ENCODE measurements around the gene ZP1.
A peak's percentile ranks its signal among the peaks of the same experiment; 100 is the strongest.

ZP1 gene

DNA sequence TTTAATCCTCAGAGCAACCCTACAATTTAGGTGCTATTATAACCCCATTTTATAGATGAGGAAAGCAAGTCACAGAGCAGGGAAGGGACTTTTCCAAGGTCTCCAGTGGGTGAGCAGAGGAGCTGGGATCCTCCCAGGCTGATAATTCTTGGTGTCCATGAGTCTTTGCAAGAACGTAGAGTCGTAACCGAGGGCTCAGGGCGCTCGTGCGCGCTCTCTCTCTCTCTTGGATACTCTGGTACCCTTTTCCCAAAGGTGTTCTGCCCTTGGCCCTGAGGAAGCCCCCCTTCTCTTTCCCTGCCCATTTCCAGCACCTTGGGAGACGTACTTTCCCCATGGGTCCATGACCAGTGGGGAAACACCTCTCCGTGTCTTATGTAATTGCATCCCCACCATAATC is 5.2 kb upstream of the ZP1 start:
- DNase-seq, result no peak

DNA sequence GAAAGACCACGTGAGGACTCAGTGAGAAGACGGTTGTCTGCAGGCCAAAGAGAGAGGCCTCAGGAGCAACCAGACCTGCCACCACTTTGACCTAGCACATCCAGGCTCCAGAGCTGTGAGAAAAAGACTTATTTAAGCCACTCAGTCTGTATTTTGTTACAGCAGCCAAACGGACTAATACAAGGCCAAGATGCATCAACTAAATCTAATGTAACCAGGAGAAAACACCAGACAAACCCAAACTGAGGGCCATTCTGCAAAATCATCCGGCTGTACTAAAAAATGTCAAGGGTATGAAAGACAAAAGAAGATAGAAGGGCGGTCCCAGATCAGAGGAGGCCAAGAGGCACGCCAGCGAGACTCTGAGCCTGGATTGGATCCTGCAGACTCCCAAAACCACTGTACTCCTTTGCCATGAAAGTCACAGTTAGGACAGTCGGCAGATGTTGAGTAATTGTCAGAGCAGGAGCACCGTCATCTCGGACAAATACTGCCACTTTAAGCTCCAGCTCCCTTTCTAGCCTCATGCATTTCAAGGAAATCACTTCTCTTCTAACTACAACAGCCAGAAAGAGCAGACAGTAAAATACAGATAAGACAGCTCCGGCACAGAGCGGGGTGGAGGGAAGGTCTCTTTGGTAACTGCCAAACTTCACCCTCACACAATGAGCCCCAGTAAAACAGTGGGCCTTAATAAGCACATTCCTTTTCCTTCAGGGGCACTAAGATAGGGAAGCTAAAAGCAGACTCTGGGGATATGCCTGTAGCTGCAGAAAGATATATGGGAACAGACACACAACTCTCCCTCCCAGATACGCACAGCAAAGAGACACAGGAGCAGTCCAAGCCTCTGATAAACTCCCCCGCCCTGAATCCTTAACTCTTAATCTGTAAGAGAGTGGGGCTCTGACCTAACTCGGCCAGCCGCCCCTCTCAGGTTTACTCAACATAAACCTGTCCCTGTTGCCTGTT is 3.5 kb upstream of the ZP1 start:
- no peak for DNase-seq

DNA sequence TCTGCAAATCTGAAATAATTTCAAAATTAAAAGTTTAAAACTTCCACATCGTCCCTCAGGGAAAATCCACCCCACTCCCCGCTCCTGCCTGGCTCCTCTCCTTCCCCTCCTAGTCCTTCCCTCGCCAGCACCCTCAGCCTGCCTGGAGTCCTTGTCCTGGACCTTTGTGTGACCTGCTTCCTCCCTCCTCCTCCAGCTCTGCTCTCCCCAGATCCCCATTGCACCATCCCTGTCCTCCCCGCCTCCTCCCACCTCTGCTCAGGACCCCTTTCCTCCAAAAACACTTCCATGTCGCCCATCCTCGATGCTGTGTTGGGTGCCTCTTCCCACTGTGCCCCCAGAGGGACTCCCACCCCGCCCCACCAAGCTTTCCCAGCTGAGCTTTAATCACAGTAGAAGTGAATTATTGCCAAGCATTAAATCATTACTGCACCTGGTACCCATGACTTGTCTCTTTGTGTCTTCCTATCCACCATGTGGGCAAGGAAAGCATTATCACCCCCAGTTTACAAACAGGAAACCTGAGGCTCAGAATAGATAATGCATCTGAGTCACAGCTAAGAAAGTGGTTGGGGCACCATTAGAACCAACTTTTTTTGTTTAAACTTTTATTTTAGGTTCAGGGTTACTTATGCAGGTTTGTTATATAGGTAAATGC is 2.4 kb upstream of the ZP1 start:
- no peak for DNase-seq

DNA sequence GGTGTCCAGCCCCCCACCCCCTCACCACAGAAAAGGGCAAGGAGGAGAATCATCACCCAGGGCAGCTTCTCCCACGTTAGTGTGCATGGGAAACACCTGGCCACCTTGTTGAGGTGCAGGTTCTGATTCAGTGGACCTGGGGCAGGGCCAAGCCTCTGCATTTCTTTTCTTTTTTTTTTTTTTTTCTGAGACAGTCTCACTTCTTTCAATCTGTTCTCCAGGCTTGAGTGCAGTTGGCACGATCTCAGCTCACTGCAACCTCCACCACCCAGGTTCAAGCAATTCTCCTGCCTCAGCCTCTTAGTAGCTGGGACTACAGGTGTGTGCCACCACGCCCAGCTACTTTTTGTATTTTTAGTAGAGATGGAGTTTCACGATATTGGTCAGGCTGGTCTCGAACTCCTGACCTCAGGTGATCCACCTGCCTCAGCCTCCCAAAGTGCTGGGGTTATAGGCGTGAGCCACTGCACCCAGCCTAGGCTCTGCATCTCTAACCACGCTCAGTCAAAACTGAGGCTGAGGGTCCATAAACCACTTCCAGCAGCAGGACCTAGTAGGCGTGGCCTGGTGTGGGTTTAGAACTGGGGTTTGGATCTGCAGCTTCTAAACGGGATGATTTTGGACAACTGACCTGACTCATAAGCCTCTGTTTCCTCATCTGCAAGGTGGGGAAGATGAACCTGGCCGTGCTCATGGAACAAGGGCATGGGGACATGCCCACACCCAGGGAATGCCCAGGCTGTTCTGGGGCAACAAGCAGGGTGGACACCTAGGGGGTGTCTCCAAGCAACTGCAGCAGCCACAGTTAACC is 734 bp downstream of the ZP1 start:
- DNase-seq, result no peak

DNA sequence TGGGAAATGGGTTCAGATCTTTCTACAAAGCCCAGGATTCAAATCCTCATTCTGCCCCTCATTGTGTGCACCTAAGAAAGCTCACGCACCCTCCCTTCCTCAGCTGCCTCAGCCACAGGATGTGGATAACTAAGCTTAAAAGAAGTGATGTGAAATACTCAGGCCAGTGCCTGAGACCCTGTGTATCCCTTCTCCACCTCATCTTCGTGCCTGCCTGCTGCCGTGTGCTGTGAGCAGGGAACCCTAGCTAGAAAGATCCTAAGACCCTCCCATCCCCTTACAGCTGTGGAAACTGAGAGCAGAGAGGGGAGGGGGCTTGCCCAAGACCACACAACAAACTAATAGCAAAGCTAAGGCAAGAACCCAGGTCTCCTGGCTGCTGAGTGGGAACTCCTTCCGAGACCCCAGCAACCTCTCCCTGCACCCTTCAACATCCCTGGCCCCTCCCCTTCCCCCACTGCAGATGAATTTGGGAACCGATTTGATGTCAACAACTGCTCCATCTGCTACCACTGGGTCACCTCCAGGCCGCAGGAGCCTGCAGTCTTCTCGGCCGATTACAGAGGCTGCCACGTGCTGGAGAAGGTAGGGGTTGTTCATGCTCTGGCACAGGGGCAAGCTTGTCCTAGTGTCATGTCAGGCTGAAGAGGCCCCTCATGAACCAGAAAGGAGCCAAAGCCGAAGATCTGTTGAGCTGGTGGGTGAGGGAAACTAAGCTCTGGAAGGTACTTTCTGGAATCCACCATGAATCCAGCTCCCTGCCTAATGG is 1.5 kb downstream of the ZP1 start:
- no peak for DNase-seq

DNA sequence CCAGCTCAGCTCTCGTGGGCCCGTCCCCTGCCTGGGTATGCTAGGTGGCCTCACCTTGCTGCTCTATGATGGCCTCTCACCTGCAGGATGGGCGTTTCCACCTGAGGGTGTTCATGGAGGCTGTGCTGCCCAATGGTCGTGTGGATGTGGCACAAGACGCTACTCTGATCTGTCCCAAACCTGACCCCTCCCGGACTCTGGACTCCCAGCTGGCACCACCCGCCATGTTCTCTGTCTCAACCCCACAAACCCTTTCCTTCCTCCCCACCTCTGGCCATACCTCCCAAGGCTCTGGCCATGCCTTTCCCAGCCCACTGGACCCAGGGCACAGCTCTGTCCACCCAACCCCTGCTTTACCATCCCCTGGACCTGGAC is 2.1 kb downstream of the ZP1 start:
- DNase-seq, result no peak

DNA sequence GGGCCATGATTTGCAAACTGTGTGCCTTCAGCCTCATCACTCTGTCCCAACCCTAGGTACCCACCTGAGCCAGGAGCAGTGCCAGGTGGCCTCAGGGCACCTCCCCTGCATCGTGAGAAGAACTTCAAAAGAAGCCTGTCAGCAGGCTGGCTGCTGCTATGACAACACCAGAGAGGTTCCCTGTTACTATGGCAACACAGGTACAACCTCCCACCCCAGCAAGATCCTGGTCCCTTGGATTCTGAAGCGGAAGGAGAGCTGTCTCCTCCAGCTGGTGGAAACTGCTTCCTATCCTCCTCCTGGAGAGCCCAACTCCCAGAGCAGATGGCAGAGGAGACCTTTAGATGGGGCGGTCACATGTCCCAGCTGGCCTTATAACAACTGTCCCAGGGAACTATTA is 2.9 kb downstream of the ZP1 start:
- DNase-seq, result no peak

DNA sequence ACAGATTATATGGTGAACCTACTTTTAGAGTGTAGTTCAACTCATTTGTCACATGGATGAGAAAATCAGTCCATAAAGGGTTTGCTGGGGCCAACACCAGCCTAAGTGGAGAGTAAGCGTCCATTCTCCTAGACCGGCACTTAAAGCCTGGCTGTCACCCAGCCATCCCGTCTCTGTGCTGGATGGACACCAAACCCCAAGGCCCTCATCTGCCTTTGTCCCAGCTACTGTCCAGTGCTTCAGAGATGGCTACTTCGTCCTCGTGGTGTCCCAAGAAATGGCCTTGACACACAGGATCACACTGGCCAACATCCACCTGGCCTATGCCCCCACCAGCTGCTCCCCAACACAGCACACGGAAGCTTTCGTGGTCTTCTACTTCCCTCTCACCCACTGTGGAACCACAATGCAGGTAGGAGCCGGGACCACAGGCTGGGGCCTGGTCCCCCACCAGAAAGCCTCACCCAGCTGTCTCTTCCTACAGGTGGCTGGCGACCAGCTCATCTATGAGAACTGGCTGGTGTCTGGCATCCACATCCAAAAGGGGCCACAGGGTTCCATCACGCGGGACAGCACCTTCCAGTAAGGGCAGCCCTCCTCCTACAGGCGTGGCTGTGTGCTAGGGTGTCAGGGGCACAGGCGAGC is 3.5 kb downstream of the ZP1 start:
- DNase-seq, result no peak

DNA sequence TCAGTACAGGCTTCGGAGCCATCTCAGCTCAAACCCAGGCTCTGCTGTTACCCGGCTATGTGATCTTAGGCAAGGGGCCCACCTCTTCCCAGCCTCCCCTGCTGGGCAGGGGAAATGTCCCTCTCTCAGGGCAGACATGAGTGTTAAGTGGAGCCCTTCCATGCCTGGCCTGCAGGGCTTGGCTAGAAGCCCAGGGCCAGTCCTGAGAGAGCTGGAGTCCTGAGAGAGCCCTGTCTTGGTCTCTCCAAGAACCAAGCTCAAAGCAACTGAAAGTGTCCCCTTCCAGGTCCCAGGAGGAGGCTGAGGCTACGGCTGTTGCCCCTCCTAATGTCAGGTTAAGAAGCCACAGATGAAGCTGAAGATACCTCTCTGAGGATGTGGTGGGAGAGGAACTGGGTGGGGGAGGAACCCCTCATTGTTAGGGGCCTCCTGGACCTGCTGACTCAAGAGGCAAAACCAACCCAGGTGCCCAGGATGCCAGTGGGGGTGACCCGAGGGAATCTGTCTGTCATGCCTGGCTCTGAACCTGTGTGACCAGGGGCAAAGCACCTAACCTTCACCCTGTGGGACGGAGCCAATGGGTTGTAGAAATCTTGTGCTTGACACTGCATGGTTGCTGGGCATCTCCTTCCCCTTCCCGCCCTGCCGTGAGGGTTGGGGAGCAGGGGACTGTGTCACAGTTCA is 4.2 kb downstream of the ZP1 start:
- no peak for DNase-seq

DNA sequence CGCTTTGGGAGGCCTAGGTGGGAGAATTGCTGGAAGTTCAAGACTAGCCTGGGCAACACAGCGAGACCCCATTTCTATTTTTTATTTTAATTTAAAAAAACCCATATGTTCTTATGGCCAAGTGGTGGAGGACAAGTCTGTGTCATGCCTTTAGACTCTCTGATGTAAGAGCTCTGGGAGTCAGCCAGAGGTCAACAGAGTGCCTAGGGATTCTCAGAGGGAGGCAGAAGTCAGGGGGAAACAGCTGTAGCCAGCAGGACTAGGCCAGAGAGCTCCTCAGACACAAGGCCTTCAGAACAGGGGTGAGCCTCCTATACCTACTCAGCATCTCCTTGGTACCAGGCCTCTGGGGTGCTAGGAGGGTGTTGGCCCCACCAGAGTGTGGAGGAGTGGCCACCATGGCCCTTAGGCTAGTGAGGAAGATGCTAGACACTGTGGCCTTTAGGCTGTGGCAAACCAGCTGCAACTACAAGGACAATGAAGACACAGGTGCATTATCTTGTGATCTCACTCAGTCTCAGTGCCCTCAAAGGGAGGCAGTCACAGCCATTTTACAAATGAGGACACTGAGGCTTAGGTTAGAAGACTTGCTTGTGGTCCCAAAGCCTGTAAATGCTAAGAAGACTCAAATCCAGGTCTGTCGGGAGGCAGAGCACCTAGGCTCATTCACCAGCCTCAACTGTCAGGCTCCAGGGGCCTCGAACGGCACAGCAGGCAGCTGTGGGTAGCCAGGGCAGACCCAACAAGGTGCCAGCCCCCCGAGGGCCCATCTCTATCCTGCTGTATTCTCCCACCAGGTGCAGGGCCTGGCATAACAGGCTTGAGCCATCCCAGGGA is 5.0 kb downstream of the ZP1 start:
- peak; percentile 41 to 42 for DNase-seq

DNA sequence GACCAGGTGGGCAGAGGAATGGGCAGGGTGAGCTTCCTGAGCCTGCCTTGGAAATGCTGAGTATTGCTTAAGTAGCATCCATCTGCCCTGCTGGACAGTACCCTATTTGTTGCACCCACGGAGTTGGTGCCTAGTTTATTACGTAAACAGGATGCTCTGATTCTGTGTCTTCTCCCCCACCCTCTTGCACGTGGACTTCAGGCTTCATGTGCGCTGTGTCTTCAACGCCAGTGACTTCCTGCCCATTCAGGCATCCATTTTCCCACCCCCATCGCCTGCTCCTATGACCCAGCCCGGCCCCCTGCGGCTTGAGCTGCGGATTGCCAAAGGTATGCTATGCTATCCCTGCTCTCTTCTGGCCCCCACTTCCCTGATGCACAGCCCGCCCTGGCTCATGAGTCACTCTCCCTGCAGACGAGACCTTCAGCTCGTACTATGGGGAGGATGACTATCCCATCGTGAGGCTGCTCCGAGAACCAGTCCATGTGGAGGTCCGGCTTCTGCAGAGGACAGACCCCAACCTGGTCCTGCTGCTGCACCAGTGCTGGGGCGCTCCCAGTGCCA is 5.7 kb downstream of the ZP1 start:
- peak; percentile 42 to 46 for DNase-seq

DNA sequence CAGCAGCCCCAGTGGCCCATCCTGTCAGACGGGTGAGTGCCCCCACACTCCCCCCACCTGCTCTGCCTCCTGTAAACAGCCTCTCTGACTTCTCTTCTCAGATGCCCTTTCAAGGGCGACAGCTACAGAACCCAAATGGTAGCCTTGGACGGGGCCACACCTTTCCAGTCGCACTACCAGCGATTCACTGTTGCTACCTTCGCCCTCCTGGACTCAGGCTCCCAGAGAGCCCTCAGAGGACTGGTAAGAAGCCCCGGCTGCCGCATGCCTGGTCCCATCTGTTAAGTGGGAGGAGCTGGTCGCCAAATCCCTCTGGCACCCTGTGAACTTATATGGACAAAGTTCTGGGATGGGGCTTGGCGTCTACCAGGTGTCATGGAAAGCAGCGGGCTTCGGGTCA is 6.2 kb downstream of the ZP1 start:
- no peak for DNase-seq

DNA sequence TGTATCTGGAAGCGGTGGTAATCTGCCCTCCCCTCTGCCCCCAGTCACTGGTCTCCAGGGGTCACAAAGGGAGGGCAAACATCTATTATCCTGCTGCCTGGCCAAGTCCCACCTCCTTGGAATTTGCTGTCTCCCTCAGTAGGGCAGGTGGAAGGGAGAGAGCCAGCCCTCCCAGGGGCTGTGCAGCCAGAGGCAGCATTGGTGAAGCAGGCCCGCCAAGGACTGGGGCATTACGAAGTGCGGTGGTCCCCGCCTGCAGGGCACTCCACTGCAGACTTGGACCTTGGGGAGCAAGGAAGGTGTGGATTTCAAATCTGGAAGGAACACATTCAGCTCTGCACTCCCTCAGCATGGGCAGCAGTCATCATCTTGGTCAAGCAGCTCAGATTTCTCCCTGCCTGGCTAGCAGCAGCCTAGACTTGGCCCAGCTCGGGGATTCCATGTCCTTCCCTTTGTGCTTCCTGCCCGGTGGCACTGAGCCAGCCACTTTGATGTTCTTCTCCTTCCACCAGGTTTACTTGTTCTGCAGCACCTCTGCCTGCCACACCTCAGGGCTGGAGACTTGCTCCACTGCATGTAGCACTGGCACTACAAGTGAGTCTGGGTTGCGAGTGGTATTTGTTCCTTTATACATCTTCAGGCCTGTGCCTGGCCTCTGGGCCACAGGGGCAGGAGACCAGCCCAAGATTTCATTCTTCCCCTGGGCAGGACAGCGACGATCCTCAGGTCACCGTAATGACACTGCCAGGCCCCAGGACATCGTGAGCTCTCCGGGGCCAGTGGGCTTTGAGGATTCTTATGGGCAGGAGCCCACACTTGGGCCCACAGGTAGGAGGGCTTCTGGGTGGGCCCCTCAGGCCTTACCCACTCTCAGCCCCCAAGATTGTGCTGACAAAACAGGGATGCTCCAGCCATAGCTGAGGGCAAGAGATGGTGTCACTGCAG is 7.4 kb downstream of the ZP1 start:
- no peak for DNase-seq

DNA sequence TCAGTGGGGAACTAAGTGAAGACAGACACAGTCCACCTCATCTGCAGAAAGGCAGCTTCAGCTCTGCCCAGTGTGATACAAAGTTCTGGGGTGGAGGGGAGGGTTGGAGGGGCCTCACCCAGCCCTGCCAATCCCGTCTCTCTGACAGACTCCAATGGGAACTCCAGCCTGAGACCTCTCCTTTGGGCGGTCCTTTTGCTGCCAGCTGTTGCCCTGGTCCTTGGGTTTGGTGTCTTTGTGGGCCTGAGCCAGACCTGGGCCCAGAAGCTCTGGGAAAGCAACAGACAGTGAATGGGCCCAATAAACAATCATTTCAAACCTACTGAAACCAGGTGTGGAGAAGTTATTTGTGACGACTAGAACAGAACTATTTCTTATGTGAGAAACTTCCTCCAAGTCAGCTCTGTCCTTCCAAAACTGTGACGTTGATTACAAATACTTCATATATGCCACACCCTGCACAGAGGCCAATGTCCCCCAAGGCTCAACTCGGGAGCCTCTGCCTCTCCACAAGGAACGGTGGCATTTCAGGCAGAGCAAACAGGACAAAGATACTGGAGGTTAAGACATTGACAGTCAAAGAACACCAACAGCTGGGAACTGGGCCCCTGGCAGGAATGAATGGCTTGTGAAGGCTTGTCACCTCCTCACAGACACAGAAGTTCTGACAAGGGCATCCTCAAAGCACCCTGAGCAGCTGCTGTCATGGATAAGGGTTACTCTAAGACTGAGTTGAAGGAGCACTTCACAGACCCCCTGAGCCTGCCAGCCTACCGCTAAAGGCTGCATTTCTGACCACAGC is 8.2 kb downstream of the ZP1 start:
- DNase-seq, result no peak

DNA sequence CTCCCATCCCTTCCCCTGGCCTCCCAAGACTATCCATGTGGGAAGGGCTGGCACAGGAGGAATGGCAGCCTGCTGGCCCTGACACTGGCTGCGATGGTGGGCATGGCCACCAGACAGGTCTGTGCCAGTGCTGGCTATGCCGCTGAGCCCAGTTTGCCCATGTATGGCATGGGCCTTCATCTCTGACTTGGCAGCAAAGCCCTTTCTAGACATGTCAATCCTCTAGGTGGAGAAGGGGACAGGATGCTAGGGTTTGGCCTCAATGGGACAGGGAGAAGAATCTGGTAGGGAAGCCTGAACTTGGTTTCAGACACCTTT is 8.8 kb downstream of the ZP1 start:
- DNase-seq, result no peak

DNA sequence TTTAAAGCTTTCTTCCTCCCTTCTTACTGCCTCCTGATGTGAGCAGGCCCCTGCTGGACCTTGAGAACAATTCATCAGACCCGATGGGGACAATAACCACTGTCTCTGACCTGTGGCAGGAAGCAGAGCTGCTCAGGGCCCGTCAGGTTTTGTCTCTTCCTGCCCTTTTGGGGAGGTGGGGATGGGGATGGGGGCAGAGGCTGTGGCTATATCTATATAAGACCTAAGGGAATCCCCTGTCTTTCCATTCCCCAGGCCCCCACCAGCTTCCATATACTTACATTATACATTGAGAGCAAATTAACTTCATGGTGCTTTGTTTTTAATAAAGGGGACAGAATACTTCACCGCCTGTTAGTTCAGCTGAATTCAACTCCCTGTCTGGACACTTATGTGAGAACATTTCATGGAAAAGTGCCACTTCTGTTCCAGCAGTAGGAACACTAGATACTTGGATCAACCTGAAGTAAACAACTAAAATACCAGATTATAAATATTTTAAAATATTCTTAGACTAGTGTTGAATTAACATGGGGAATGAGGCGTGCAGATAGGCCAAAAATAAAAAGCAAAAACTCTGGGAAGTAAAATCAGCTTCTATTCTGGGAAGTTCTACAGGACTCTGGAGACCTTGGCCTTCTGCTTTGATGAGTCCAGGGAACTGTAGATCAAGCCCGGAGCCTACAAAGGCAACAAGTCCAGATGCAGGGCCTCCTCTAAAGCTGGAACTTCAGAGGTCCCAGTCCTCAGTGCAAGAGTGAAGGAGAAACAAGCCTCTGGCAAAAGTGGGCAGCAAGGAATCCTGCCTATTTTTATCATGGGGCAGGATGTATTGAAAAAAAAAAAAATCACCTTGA is 11.1 kb downstream of the ZP1 start:
- no peak for DNase-seq

DNA sequence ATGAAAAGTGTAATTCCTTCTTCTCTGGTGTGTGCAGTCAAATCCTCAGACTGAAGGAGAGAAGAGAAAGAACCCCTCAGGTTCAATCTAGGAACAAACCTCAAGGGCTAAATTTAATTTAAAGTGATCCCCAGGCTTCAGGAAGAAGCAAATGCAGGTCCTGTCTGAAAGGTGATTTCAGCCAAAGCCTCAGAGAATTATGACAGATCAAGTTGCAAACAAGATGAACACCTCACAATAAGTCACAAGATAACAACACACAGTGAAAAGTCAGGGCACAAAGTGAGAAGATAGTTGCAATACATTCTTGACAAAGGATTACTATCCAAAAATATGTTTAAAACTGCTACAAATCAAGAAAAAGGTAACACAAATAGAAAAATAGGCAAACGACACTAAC is 11.8 kb downstream of the ZP1 start:
- no peak for DNase-seq
